Upper lobe of left lung (tissue), 4 donors: ENCODE results near the gene SGMS1.

ENCODE experiments used
- CTCF ChIP-seq, 6 experiments: fragments of 450-650 bp in 4 of 6; fragments of 200-600 bp in 2 of 6; sonication (generic) in 2 of 6; IDR thresholded peaks; one replicate each; pipeline ENCODE4 v1.5.1; 2016 to 2019; ENCODE audit warnings: antibody characterized with exemption in 6 of 6
- POLR2AphosphoS5 ChIP-seq, 2 donors: sonication (generic); formaldehyde crosslinking; IDR thresholded peaks; one replicate each; pipeline ENCODE4 v1.5.1; 2017; ENCODE audit warnings: antibody characterized with exemption in 2 of 2

- TF ChIP-seq POLR2AphosphoS5 (IDR thresholded peaks at IDR 0.05) (no peak), CTCF (IDR thresholded peaks at IDR 0.05) (no peak)
Observed at GRCh38 chr10:50350366-50350765, 273.4 kb downstream of the SGMS1 start.
